Ovary (tissue), 9 donors: ENCODE results near the gene DDX20. TPM values are rescaled to one million over a fixed set of nuclear protein-coding genes. Genes with fewer than 3 reads are reported as not detected.

ENCODE experiments used
- DNase-seq, 5 donors: peaks; one replicate each; pipeline ENCODE4 v3.0.0-alpha.2; 2019 to 2020
- H3K27ac ChIP-seq, 2 donors: fragments of 200-600 bp; one replicate each; pipeline versions ENCODE4 v1.5.1 to v1.8.0; 2019 to 2022
- H3K27me3 ChIP-seq: fragments of 200-600 bp; one replicate; pipeline ENCODE4 v1.8.0; 2022
- H3K36me3 ChIP-seq: fragments of 200-600 bp; sonication (generic); one replicate; pipeline ENCODE4 v1.5.1; 2019
- H3K4me1 ChIP-seq: one replicate; pipeline ENCODE4 v1.8.1; 2013; ENCODE audit warnings: mild to moderate bottlenecking, moderate library complexity; ENCODE audit not compliant: insufficient read depth
- H3K4me3 ChIP-seq: fragments of 200-600 bp; sonication (generic); one replicate; pipeline ENCODE4 v1.5.1; 2017
- H3K9me3 ChIP-seq, 2 donors: fragments of 200-600 bp in 1 of 2; sonication (generic) in 1 of 2; one replicate each; pipeline versions ENCODE4 v1.5.1 to v1.8.1; 2013 to 2019; ENCODE audit warnings: mild to moderate bottlenecking in 1 of 2, moderate library complexity in 1 of 2
- CTCF ChIP-seq, 3 donors: fragments of 450-650 bp in 2 of 3; fragments of 200-600 bp in 1 of 3; IDR thresholded peaks; one replicate each; pipeline versions ENCODE4 v1.5.1 to v1.8.0; 2016 to 2022; ENCODE audit warnings: antibody characterized with exemption in 3 of 3, mild to moderate bottlenecking in 1 of 3
- EP300 ChIP-seq: sonication (generic); formaldehyde crosslinking; IDR thresholded peaks from one replicate; pipeline ENCODE4 v1.6.1; 2017; ENCODE audit warnings: antibody characterized with exemption
- POLR2A ChIP-seq: fragments of 450-650 bp; IDR thresholded peaks from one replicate; pipeline ENCODE4 v1.6.1; 2017; ENCODE audit warnings: antibody characterized with exemption, mild to moderate bottlenecking, moderate library complexity
- WGBS, 3 donors: extraction: QIAGEN DNeasy Blood & Tissue Kit in 1 of 3; methylation state at CpG; one replicate each; pipeline versions ENCODE4 v1.1.5 to v1.1.7; 2013 to 2017; 5-methylcytosine and 5-hydroxymethylcytosine counted together
- intact Hi-C, 4 donors: fragments of 100-400 bp; cut with DNase I; formaldehyde crosslinking; loops; one replicate each; pipeline versions ENCODE4 v1.11.0 to v1.15.1; 2022 to 2023
- polyA plus RNA-seq, 2 donors: library from polyadenylated mRNA; stranded (reverse); fragments of 200-250 nt in 1 of 2; fragments of 350-450 nt in 1 of 2; fragmentation: Illumina TruSeq in 1 of 2; extraction: RNeasy Lipid Tissue Mini Kit (QIAGEN cat#74804) in 1 of 2; gene quantifications; one replicate each; pipeline ENCODE4 v1.2.3, GENCODE V29; 2013 to 2014
- total RNA-seq, 7 donors: library from RNA; depleted of rRNA in 2 of 7; stranded (reverse); fragments of >200 nt in 2 of 7; fragmentation: NEBNext Ultra II Directional in 3 of 7; extraction: Animal tissue kit (Norgen Biotek cat#: 25700) in 3 of 7; gene quantifications; one replicate each; pipeline versions ENCODE4 v1.1.0 to v1.2.4, GENCODE V29; 2016 to 2023
- donor health status: DM: no; HTN: no; CAD: no; lungs with moderate emphysema.
- donor health status: DM: no; HTN: no; CAD: no.
- donor health status: Bipolar disorder and iron deficiency.
- donor health status: DM: yes; HTN: yes; CAD: no.
- donor health status: DM: no; HTN: no; CAD: no.
- donor health status: DM: yes; HTN: yes; CAD: no.

Gene DDX20
- total and polyA plus RNA-seq, 9 donors: 7.3 to 26.9 (median 11.8) TPM

- DNase-seq: no peak
- Histone ChIP-seq H3K27me3 (no peaks in the 10 kb centered on the region), H3K4me1 (peaks cover 1% of the 10 kb centered on the region), H3K9me3 (no peaks in the 10 kb centered on the region), H3K27ac (no peak overlapping the region), H3K36me3 (no peaks in the 10 kb centered on the region), H3K4me3 (no peak overlapping the region)
- TF ChIP-seq EP300 (no peak), CTCF (IDR thresholded peaks at IDR 0.05) (no peak), POLR2A (no peak)
- WGBS, 3 donors: 60 to 62% (median 62%) methylated on average over 7 of the region's 7 CpGs
- intact Hi-C loops: no loop called here
These were observed 35.3 kb upstream of the DDX20 start for GRCh38 chr1:111720274-111720976.

DNA sequence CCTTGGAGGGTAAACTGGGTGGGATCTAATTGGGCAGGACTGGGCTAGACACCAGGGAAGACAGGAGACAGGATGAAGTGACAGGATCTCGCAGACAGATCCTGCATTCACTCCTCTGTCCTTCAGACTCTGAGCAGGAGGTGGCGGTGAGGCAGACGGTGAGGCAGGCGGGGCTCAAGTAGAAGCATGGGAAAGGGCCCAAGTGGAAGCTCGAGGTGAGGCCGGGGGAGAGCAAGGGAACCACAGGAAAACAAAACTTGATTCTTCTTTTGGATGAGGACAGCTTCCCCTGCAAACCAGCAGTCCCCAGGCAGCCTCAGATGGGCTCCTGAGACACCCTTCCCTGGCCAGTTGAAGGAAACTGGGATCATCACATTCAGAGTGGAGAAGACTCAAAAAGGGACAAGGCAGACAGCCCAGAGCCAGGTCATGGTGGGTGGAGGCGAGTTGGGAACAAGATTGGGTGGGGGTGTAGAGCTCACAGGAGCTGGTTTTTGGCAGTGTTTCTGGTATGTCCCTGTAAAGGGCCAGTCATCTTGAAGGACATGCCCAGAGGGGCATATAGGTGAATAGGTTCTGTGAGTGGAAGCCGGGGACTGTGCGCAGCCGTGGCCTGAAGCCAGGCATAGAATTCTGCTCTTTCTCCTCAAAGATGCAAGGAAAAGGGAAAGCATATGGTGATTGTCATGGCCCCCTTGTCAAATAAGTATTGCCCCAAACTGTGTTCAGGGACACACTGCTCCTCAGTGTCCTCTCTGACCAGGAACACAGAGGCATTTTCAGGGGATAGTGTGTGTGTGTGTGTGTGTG, 34.5 kb upstream of the DDX20 start:
- H3K27ac ChIP-seq: no peak overlapping the region
- TF ChIP-seq EP300 (no peak), CTCF (IDR thresholded peaks at IDR 0.05) (no peak), POLR2A (no peak)
- WGBS, 3 donors: 50 to 58% (median 57%) methylated on average over 10 of the region's 10 CpGs

GRCh38 chr1:111723091-111723806, 32.5 kb upstream of the DDX20 start:
- WGBS, 3 donors: 78 to 82% (median 80%) methylated on average over 7 of the region's 7 CpGs
- no peak for DNase-seq
- Histone ChIP-seq H3K36me3 (no peaks in the 10 kb centered on the region), H3K27ac (no peak overlapping the region), H3K27me3 (no peaks in the 10 kb centered on the region), H3K4me1 (peaks cover 1% of the 10 kb centered on the region), H3K4me3 (no peak overlapping the region), H3K9me3 (no peaks in the 10 kb centered on the region)
- TF ChIP-seq CTCF (IDR thresholded peaks at IDR 0.05): no peak
- TF ChIP-seq POLR2A: no peak
- TF ChIP-seq EP300: no peak
- intact Hi-C loops: no loop called here

More for the DNA sequence above, 34.5 kb upstream of the DDX20 start:
- H3K4me1 ChIP-seq: peaks cover 1% of the 10 kb centered on the region
- H3K9me3 ChIP-seq: no peaks in the 10 kb centered on the region
- no peaks in the 10 kb centered on the region for H3K27me3 ChIP-seq
- no peak for DNase-seq
- no peaks in the 10 kb centered on the region for H3K36me3 ChIP-seq
- no peak overlapping the region for H3K4me3 ChIP-seq
- intact Hi-C loops: no loop called here

DNA sequence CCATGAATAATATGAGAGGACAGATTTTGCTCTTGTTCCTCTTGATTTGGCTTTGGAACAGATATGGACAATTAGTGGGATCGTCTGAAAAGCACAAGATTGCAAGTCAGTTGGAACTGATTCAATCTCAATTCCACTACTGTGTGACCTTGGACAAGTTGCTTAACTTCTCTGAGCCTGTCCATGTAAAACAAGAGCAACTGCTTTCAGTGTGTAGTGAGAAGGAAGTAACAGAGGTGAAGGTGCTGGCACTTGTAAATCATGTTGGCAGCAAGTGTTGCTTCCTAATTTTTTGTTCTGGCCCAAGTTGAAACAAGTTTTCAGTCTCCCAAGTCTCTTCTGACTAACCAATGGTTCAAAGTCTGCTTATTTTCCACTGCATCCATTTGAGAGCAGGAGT, 31.8 kb upstream of the DDX20 start:
- Histone ChIP-seq H3K27ac (no peak overlapping the region), H3K4me3 (no peak overlapping the region), H3K27me3 (no peaks in the 10 kb centered on the region), H3K9me3 (no peaks in the 10 kb centered on the region), H3K36me3 (no peaks in the 10 kb centered on the region), H3K4me1 (peaks cover 1% of the 10 kb centered on the region)
- TF ChIP-seq CTCF (IDR thresholded peaks at IDR 0.05) (no peak), POLR2A (no peak), EP300 (no peak)
- WGBS, 3 donors: 0 to 27% (median 6%) methylated on average over 1 of the region's 1 CpG
- no peak for DNase-seq
- intact Hi-C loops: no loop called here
